ENCODE data around the gene RNF115.

Gene RNF115

DNA sequence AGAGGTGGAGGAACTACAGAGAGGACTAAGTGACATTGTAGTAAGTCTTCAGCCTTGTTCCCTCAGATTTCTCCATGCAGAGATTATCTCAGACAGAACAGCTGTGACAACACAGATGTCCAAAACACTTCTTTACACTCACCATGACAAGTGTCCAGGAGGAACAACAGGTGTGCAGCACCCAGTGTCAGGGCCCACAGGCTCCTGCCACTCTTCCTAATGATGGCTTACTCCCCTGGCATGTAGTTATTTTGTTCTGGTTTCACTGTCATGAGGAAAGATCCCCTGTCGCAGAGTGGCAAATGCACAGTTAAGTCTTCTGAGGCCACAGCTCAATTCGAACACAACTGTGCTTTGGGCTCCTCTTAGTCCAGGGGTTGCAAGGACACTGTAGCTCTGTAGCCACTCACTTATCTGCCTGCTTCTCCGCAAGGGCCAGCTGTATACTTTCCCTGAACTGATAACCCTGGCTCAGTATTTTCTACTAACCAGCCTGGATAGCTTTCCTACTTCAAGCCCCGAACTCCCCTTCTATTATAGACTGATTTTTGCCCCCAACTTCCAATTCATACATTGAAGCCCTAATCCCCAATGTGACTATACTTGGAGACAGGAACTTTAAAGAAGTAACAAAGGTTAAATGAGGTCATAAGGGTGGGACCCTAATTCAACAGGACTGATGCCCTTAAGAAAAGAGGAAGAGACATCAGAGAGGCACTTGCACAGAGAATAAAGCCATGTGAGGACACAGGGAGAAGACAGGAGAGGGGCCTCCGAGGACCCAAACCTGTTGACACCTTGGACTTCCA is 127.9 kb downstream of the RNF115 start:
- TF ChIP-seq CTCF (IDR thresholded peaks at IDR 0.05; ENCODE audit: low read depth, low read length), result no peak
- Histone ChIP-seq H3K9me3 (no peaks in the 10 kb centered on the region), H3K27me3 (no peaks in the 10 kb centered on the region), H3K4me3 (ENCODE audit: low read depth, low read length) (no peak overlapping the region), H3K4me1 (no peaks in the 10 kb centered on the region), H3K36me3 (no peaks in the 10 kb centered on the region)
- DNase-seq, result no peak

DNA sequence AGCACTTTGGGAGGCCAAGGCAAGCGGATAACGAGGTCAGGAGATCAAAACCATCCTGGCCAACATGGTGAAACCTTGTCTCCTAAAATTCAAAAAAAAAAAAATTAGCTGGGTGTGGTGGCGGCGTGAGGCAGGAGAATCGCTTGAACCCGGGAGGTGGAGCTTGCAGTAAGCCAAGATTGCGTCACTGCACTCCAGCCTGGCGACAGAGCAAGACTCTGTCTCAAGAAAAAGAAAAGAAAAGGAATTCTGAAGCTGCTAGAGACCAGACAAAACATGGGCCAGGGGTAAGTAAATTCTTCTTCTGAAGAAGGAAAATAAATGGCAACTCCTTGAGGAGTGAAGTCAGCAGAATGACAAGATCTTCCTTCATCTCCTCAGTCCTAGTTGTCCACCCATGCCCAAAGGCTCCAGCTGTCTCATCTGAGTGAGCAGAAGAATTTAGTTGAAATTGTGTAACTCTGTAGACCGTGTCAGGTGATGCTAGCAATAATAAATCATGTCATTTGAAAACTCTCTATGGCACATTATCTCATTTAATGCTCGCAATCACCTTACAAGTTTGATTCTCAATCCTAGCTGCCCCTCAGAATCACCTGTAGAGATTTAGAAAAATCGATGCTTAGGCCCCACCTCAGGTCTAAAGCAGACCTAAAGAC is 131.0 kb downstream of the RNF115 start:
- Histone ChIP-seq H3K27me3 (no peaks in the 10 kb centered on the region), H3K36me3 (no peaks in the 10 kb centered on the region), H3K4me3 (ENCODE audit: low read depth, low read length) (no peak overlapping the region), H3K4me1 (no peaks in the 10 kb centered on the region), H3K9me3 (no peaks in the 10 kb centered on the region)
- no peak for DNase-seq
- TF ChIP-seq CTCF (IDR thresholded peaks at IDR 0.05; ENCODE audit: low read depth, low read length), result no peak

GRCh38 chr1:145690587-145691558 is 133.0 kb downstream of the RNF115 start:
- Histone ChIP-seq H3K4me1 (no peaks in the 10 kb centered on the region), H3K36me3 (no peaks in the 10 kb centered on the region), H3K27me3 (no peaks in the 10 kb centered on the region), H3K4me3 (ENCODE audit: low read depth, low read length) (no peak overlapping the region), H3K9me3 (no peaks in the 10 kb centered on the region)
- no peak for TF ChIP-seq CTCF (IDR thresholded peaks at IDR 0.05; ENCODE audit: low read depth, low read length)
- no peak for DNase-seq

GRCh38 chr1:145689922-145690321 is 134.0 kb downstream of the RNF115 start:
- TF ChIP-seq CTCF (IDR thresholded peaks at IDR 0.05; ENCODE audit: low read depth, low read length), result no peak
- Histone ChIP-seq H3K4me3 (ENCODE audit: low read depth, low read length) (no peak overlapping the region), H3K9me3 (no peaks in the 10 kb centered on the region), H3K36me3 (no peaks in the 10 kb centered on the region), H3K4me1 (no peaks in the 10 kb centered on the region), H3K27me3 (no peaks in the 10 kb centered on the region)
- no peak for DNase-seq

GRCh38 chr1:145688924-145689323 is 135.0 kb downstream of the RNF115 start:
- no peaks in the 10 kb centered on the region for H3K27me3 ChIP-seq
- TF ChIP-seq CTCF (IDR thresholded peaks at IDR 0.05; ENCODE audit: low read depth, low read length), result no peak
- no peak for DNase-seq
- H3K4me1 ChIP-seq, result no peaks in the 10 kb centered on the region
- no peak overlapping the region for H3K4me3 ChIP-seq (ENCODE audit: low read depth, low read length)
- H3K9me3 ChIP-seq, result no peaks in the 10 kb centered on the region
- no peaks in the 10 kb centered on the region for H3K36me3 ChIP-seq

Measured in BE2C (cell line).